ENCODE results near the gene HKDC1.
A peak's percentile ranks its signal among the peaks of the same experiment; 100 is the strongest.
"Not testable (repeated sequence)": the region's sequence is repeated elsewhere in the genome, so short reads cannot be mapped to it uniquely, and the experiment has no call there.

The HKDC1 gene, protein sequence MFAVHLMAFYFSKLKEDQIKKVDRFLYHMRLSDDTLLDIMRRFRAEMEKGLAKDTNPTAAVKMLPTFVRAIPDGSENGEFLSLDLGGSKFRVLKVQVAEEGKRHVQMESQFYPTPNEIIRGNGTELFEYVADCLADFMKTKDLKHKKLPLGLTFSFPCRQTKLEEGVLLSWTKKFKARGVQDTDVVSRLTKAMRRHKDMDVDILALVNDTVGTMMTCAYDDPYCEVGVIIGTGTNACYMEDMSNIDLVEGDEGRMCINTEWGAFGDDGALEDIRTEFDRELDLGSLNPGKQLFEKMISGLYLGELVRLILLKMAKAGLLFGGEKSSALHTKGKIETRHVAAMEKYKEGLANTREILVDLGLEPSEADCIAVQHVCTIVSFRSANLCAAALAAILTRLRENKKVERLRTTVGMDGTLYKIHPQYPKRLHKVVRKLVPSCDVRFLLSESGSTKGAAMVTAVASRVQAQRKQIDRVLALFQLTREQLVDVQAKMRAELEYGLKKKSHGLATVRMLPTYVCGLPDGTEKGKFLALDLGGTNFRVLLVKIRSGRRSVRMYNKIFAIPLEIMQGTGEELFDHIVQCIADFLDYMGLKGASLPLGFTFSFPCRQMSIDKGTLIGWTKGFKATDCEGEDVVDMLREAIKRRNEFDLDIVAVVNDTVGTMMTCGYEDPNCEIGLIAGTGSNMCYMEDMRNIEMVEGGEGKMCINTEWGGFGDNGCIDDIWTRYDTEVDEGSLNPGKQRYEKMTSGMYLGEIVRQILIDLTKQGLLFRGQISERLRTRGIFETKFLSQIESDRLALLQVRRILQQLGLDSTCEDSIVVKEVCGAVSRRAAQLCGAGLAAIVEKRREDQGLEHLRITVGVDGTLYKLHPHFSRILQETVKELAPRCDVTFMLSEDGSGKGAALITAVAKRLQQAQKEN

DNA sequence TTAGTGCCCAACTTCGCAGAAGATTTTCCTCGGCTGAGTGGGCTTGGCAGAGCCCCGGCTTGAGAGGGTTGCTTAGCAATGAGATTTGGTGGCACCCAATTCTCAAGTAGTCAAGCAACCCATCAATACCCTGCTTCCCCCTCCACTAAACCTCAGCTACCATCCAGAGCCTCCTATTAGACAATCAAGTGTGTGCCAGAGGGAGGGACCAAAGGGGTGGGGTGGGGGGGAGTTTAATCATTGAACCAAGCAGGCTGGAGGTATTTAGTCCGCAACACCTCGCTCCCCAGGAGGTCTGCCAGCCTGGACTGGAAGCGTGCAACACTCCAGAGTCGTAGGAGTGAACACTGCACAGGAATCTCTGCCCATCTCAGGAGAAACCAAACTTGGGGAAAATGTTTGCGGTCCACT is at the start of gene HKDC1:
Gene HKDC1, plus strand, starts transcription at position 292 of the 411 bp plus-strand sequence. Its CDS starts 104 bp downstream, at position 396.
- no peak within 1 kb of the TSS for H3K4me3 ChIP-seq (replicated peaks; ENCODE audit: low read depth, low read length)
- TF ChIP-seq CTCF (IDR thresholded peaks at IDR 0.05; ENCODE audit: low read length, missing control alignments): no peak
- DNase-seq (ENCODE audit: low read depth): no peak

- TF ChIP-seq CTCF (IDR thresholded peaks at IDR 0.05; ENCODE audit: low read length, missing control alignments): no peak
- no peak for DNase-seq (ENCODE audit: low read depth)
- no peak overlapping the region for H3K4me3 ChIP-seq (replicated peaks; ENCODE audit: low read depth, low read length)
These were observed 47.7 kb upstream of the HKDC1 start for GRCh38 chr10:69172241-69172982.

- not testable (repeated sequence) for H3K4me3 ChIP-seq (replicated peaks; ENCODE audit: low read depth, low read length); DNase-seq (ENCODE audit: low read depth)
These were observed 44.8 kb upstream of the HKDC1 start for GRCh38 chr10:69175326-69175725.

- TF ChIP-seq CTCF (IDR thresholded peaks at IDR 0.05; ENCODE audit: low read length, missing control alignments): no peak
- H3K4me3 ChIP-seq (replicated peaks; ENCODE audit: low read depth, low read length): no peak overlapping the region
- no peak for DNase-seq (ENCODE audit: low read depth)
These were observed 43.3 kb upstream of the HKDC1 start for GRCh38 chr10:69176823-69177222.

GRCh38 chr10:69179089-69179742 is 40.9 kb upstream of the HKDC1 start:
- peak overlapping the region; percentile 100 for H3K4me3 ChIP-seq (replicated peaks; ENCODE audit: low read depth, low read length)
- no peak for TF ChIP-seq CTCF (IDR thresholded peaks at IDR 0.05; ENCODE audit: low read length, missing control alignments)
- DNase-seq (ENCODE audit: low read depth): no peak

DNA sequence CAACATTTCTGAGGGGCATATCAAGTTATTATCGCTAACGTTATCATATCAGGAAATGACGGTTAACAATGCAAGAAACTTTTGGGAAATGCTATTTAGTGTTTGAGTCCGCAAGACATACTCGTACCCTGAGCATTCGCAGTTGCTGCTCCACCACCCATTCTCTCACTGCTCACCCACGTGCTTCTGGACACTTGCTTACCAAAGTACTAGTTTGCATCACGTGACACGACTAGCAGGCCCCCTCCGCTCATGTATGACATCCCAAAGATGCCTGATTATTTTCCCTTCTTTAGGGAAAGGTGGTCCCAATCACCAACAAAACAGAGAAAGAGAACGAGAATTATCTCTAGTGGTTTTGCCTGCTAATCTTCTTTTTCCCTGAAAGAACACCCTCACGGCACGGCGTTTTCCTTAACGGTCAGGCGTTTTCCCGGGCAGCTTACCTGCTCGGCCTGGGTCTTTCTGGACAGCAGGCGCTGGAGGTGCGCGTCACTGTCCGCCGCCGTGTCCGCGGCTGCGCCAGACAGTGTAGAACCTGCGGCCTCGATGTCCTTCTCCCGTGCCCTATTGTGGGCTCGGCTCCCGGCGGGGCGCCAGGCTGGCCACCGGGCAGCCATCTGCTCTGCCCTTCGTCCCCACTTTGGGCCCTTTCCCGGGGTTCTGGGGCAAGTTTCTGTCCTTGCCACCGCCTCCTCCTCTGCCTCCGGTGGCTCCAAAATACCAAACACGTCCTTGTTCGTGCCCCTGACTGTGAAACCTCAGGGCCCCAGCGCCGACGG is 40.2 kb upstream of the HKDC1 start, which contains the start of gene SUPV3L1:
Gene SUPV3L1, plus strand, starts transcription at position 492 of the 782 bp plus-strand sequence. Its CDS starts 58 bp downstream, at position 550.
- peak within 1 kb of the TSS; percentile 100 for H3K4me3 ChIP-seq (replicated peaks; ENCODE audit: low read depth, low read length)
- peak; percentile 98 for DNase-seq (ENCODE audit: low read depth)
- no peak for TF ChIP-seq CTCF (IDR thresholded peaks at IDR 0.05; ENCODE audit: low read length, missing control alignments)

Measured in fibroblast of pulmonary artery (primary cell).